Keratinocyte (primary cell): ENCODE results near the gene COL8A1.

Source experiments
- CTCF ChIP-seq, 3 experiments: IDR thresholded peaks in 1 of 3; conservative IDR thresholded peaks in 1 of 3; optimal IDR thresholded peaks in 1 of 3; 2 replicates in 2 of 3; 3 replicates in 1 of 3; pipeline versions ENCODE3 to v1.5.1; 2011; ENCODE audit warnings: low read length in 3 of 3, mild to moderate bottlenecking in 3 of 3, moderate library complexity in 2 of 3, control low read depth in 1 of 3, inconsistent platforms in 1 of 3; ENCODE audit not compliant: insufficient read depth in 2 of 3; ENCODE audit errors: extremely low read depth in 1 of 3
- EZH2 ChIP-seq: IDR thresholded peaks from one replicate; pipeline ENCODE4 v1.6.1; 2012; ENCODE audit warnings: inconsistent platforms, mild to moderate bottlenecking, low read length, moderate library complexity

- TF ChIP-seq EZH2: no peak
- no peak for TF ChIP-seq CTCF (optimal IDR thresholded peaks at IDR 0.05 in 1 of 3, IDR thresholded peaks at IDR 0.05 in 1 of 3, conservative IDR thresholded peaks at IDR 0.05 in 1 of 3; ENCODE audit: extremely low read depth in 1 of 3, insufficient read depth in 2 of 3, low read length in 3 of 3)
Observed at GRCh38 chr3:99761415-99762165, 123.2 kb downstream of the COL8A1 start.
